GM19468 (cell line): Measurements from ENCODE around the gene SMIM31.

ENCODE experiments used
- ATAC-seq: cut with Tn5 transposase; IDR thresholded peaks from one replicate; pipeline ENCODE4 v1.9.1; 2021; ENCODE audit warnings: mild to moderate bottlenecking, moderate library complexity, moderate number of reproducible peaks; ENCODE audit not compliant: unreplicated experiment; ENCODE audit errors: extremely low read depth

SMIM31 gene

DNA sequence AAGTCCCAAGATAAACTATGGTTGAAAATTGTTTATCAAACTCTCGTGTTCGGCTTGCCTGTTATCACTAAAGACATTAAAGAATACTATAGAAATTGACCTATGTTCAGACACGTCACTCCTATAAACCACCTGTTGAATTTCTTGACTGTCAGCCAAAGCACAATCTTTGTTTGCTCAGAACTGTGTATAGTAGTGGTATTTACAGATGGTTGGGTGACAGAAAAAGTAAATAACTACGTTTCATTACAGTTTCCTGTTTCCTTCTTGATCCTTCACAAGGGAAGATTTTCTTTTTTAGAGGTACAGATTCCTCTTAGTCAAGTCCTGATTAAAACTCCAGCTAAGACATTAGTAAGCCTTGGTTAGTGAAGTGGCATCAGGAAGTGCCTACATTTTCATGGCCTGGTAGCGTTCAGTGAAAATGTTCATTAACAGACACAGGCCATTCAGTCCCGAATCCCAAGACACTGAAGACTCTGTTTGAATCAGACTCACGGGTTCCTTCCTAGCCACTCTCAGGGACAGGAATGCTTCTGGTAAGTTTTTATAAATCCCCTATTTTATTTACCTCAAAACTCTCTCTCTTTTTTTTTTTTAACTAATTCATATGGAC is at the start of gene SMIM31:
SMIM31 (plus strand) TSS at position 259 of the 616 bp plus-strand sequence. CDS start 16,313 bp downstream, outside the sequence.
- no peak for ATAC-seq

DNA sequence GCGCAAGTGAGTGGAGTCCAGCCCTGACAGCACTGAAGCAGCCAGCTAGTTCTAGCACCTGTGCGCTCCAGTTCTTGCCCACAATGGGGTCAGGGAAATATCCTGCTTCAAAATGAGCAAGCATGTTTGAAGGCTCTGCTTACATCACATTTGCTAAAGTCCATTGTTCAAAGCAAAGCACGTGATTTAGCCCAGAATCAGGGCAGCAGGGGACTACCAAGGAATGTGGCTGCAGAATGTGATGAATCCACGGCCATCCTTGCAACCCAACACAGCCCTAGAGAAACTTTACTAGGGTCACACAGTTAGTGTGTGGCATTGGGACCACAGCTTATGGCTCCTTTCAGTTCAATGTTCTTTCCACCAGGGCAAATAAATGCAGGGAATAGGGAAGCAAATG is 47.3 kb upstream of the SMIM31 start:
- no peak for ATAC-seq

DNA sequence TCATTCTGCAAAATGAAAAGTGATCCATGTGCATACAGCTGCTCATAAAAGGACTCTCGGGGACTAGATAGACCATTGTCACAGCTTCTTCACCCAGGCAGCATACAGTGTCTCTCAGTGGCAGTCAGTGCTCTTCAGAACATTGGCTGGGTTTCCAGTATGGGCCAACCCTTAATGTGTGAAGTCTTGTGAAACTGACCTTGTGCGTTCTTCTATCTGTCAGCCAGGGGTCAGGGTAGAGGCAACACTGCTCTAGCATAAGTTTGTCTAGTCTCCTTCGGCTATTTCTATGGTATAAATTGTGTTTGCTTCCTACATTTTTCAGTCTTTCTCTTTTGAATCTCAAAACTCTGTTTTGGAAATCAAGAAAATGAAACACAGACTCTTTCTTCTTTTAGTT is 37.0 kb upstream of the SMIM31 start:
- ATAC-seq, result no peak

DNA sequence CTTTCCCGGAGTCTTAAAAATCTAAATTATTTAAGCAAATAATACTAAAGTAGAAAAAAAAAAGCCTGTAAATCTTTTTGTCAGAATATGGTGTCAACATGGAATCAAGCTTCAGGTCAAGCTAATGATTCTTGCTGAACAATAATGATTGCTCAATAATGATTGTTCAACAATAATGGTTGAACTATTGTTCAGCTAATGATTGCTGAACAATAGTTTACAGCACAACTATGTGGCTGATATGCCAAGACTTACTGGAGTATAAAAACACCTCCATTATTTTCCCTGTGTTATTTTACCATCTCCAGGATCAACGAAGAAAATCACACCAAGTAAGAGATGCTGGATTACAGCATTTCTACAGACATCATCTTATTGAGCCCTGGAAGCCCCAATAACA is 35.1 kb upstream of the SMIM31 start:
- no peak for ATAC-seq

DNA sequence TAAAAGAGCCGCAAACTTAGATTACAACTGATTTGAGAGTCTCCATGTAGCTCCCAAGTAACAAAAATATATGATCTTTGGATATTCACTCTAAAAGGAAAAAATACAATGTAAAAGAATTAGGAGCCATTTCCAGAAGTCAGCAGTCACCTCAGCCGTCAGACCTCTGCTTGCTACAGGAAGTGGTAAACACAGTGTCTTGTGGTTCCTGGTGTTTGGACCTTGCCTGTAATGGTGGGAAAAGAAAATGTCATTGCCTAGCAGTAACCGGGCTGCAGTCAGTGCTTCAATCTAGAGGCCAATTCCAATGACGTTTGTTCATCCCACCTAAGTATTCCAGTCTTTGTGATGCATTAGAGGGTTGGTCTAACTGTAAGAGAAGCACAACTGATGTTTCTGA is 28.9 kb upstream of the SMIM31 start:
- no peak for ATAC-seq

DNA sequence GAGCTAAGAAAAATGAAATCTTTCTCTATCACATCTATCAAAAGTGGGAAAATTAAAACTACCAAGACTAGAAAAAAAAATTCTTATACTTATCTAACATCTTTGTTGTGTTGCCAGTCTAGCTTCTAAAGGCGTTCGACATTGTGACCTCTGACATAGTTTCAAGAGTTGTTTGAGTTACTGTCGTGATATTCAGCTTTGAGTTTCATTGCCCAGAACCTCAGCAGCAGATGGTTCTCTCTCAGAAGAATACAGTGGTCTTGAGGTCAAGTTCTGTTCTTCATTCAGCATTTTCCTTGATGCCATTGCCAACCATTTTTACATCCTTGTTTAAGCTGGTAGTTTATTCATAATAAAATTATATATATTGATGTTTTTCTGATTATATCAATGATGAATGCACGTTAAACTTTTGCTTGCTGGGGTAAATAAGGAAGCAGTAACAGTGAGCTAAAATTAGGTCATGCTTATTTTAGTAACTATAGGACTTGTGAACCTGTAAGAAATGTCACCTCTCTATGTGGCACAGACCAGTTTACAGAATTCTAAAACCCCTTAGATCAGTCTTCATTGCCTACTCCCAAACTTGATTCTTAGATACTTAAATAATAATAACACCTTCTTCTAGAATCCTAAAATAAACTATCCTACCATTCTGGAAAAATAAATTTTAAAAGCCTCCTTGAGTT is 23.1 kb upstream of the SMIM31 start:
- no peak for ATAC-seq

DNA sequence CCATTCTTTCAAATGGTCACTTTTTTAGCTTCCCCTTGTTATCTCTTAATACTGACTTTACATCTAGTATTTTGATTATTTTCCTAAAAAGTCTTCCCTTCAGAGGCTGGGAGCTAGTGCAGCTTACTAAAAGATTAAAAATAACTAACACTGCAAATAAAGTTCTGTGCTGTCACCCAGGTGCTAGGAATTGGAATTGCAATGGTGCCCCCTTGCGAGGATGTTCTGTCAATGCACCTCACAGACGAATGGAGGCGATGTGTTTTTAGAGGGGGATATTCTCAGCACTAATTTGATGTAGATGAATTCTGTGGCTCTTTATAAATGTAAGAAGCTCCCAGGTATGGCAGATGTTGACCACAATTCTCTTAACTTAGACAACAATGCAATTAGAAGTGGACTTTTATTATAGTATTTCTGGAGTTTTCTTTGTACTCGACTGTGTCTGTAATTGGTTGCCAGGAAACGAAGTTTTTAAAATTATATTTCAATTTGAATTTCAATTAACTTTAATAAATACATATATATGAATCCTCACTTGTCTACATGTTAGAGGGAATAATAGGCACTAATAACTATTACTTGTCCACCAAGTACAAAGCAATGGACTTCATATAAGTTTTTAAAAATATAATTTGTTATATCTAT is 22.0 kb upstream of the SMIM31 start:
- ATAC-seq, result no peak

DNA sequence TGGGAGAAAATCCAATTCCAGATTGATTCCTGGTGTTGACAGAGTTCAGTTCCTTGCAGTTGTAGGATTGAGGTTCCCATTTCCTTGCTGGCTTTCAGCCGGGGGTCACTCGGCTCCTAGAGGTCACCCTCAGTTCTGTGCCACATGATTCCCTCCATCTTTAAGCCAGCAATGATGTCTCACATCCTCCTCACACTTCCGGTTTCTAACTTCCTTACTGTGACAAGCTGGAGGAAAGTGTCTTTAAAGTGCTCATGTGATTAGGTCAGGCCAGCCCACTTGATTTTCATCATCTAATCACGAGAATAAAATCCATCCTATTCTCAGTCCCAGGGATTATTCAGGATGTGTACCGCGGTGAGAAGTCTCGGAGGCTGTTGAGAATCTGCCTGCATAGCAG is 19.4 kb upstream of the SMIM31 start:
- ATAC-seq, result peak; percentile 39

DNA sequence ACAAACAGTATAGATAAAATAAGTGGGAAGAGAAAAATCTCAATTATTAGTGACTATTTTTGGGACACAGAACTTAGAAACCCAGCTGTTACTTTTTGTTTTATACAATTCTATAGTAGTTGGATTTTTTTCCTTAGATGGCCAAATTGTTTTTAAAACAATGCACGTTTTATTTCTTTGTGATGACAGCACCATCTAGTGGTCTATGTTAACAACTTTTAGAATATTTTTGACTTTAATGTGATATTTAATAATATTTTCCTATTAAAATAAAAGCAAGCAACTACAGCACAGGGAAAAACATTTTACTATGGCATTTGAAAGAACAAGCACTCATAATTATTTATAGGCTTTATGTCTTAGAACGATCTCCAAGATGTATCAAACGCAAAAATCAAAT is 5.6 kb upstream of the SMIM31 start:
- no peak for ATAC-seq

DNA sequence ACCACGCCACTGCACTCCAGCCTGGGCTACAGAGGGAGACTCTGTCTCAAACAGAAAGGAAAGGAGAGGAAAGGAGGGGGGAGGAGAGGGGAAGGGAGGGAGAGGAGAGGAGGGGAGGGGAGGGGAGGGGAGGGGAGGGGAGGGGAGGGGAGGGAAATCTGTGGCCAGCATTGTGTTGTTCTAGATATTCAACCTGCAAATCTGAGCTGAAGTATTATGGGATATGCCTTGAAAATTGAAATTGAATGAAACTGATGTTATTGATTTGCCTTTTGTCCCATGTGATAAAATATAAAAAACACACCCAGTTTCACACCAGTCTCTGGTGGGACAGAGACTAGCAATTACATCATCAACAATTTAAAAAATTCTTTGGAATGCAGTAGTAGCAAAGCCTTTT is 1.5 kb downstream of the SMIM31 start:
- ATAC-seq, result no peak

DNA sequence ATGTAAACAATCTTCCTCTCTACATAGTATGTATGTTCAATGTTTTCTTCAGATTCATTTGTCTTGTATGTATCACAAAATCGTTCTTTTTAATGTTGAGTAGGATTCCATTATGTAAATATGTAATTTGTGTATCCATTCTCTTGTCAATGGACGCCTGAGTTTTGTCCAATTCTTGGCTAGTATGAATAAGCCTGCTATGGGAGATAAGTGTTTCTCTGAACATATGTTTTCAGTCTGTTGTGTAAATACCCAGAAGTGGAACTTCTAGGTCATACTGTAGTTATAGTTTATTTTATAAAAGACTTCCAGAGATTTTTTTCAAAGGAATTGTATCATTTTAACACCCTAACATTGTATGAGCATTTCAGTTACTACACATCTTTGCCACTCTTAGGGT is 2.8 kb downstream of the SMIM31 start:
- no peak for ATAC-seq

DNA sequence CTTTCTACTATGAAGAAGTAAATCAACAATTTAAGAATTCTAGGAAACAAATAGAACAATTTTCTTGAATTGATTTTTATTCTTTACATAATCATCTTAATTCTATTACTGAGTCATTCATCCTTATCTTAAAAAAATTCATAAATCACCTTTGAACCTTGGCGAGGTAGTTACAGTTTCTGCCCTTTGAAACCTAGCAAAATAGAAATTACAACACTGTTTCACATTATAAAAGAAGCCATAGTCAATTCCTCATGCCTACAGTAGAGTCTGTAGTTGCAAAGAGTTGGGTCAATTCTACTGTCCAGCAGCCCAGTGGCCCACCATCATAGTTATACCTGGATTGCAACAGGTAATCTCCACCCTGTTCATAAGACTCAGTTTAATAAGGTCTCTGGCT is 7.3 kb downstream of the SMIM31 start:
- no peak for ATAC-seq

DNA sequence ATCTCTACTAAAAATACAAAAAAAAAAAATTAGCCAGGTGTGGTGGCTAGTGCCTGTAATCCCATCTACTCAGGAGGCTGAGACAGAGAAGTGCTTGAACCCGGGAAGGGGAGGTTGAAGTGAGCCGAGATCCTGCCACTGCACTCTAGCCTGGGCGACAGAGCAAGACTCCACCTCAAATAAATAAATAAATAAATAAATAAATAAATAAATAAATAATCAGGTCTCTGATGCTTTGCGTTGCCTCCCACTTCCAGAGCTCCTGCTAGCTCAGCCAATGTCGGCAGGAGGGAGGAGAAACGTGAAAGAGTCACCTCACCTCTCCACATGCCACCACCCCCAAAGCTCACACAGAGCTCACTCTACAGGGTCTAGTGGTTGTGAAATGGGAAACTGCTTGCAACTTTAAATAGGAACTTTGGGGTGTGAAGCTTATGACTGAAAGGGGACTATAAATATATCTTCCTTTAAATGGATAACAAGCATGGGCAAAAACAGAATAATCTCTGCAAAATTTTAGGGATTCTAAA is 7.9 kb downstream of the SMIM31 start:
- ATAC-seq, result no peak

DNA sequence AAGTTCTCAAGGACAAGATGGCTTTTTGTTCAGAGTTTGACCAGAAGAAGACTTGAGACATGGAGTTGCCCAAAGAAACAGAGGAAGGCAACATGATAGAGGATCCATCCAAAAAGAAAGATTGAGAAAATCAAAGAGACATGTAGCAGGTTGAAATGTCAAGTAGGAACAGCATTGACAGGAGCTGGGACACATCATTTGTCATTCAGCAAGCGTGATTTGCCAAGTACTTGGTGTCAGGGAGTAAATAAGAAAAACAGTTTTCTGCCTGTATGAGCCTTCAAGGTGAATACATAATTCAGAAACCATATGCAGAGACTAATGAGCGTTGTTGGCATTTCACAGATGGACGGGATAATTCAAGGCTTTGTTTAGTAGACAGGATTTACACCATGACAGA is 11.2 kb downstream of the SMIM31 start:
- ATAC-seq, result no peak

DNA sequence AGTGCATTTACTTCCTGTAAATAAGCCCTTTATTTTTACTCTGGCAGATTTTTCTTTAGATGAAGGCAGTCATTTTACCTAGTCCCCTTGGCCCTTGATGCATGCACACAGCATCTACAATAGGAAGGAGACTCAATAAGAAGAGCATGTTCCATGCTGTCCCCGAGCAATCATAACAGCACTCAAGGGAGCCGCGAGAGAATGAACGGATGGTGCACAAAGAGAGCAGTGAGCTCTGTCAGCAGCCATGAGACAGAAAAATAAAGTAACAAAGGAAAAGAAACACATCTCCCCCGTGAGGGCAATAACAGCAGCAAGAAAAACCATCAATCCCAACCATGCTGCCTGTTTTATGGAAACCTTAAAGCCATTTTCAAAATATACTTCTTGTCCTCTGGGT is 11.9 kb downstream of the SMIM31 start:
- ATAC-seq, result no peak

DNA sequence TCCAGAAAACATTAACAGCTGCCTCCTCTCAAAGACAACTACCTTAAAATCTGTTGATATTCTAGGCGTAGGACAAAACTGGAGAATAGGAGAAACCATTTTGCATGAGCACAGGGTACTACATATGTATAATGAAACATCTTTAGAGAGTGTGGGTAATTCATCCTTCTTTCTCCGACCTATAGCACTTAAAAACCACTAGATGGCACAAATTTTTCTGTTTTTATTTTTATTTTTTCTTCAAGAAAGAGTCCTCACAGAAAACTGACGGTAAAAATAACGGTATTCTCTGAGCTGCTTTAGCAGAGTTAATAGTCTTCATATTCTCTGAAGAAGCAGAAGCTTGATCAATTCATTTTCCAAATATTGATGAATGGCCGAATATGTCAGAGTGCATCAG is 14.6 kb downstream of the SMIM31 start:
- ATAC-seq, result no peak

DNA sequence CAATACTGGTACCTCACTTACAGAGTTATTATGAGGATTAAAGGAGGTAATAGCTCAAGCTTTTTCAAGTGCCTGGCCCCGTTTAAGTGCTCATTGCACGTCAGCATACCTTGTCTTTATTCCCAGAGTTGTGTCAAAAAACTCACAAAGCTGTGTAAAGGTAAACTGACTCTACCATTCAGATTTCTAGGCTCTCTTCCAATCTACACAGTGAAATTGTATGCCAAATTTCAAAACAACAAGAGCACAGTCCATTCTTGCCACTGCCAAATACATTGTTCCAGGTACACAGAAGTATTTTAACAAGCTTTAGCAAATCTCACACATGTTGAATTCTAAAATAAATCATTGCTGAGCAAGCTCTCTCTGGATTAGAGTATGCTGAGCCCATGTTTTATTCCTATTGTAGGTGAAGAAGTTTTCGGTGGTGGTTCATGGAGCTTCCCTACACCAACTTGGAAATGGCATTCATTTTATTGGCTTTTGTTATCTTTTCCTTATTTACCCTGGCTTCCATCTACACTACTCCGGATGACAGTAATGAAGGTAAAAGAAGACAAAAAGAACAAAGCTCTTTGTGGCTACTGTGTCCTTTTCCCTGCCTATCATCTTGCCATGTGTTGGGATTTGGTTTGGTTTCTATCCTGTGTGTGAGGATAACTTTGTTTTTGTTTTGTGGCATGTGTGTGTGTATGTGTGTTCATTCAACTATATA is 16.2 kb downstream of the SMIM31 start:
- no peak for ATAC-seq

DNA sequence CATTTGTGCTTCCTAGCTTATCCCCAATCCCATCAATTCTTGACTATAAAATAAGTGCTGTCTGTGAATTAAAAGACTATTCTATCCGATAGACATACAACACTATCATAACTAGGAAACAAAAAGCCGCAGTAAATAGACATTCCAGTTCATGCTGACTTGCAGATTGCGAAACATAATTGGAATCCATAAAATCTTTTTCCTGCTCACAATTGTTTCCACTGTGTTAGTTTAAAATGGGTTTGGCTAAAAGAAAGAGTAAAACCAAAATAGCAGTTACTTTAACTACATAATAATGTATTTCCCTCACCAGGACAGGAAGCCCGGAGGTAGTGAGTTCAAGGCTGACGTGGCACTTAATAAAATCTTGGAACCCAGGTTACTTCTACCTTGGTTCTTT is 17.2 kb downstream of the SMIM31 start:
- no peak for ATAC-seq

DNA sequence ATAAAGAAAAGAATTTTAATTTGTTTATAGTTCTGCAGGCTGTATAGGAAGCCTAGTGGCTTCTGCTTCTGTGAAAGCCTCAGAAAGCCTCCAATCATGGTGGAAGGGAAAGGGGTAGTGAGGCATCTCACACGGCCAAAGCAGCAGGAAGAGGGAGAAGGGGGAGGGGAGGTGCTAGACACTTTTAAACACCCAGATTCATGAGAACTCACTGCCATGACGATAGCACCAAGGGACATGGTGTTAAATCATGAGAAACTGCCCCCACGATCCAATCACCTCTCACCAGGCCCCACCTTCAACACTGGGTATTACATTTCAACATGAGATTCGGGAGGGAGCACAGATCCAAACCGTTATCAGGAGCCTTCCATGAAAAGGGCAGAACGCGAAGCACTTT is 18.1 kb downstream of the SMIM31 start:
- no peak for ATAC-seq

DNA sequence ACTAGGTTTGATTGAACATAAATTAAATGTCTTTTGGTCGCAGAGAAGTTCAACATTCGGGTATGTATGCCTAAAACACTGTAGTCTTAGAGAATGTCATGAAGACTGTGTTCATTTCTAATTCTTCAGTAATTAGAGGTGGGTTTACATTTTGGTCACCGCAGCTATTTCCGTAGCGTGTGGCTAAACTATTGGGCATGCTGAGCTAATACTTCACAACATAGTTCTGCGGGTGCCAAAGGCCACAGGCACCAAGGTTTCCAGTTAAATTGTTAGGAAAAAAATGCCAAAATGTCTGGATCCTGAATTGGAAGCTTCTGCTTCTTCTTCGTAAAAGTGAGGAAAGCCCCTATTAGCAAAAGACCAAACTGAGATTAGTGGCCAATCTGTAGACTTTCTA is 25.1 kb downstream of the SMIM31 start:
- no peak for ATAC-seq

DNA sequence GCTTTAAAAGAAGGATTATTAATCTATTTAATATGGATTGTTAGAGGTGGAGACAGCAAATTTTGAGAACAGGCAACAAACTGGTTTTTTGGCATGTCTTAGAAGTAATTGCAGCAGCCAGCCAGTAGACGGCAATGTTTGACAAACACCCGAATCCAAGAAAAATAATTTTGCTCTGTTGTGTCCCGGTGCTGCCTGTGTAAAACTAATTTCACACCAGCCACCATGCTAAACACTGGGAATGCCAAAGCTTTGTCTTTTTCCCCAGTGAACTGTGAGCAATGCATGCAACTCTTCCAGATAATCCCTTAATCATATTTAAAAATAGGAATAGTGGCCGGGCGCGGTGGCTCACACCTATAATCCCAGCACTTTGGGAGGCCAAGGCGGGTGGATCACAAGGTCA is 25.9 kb downstream of the SMIM31 start:
- no peak for ATAC-seq
